ENCODE data around the gene SYNCRIP. TPM values are rescaled to one million over a fixed set of nuclear protein-coding genes. Genes with fewer than 3 reads are reported as not detected.
A peak's percentile ranks its signal among the peaks of the same experiment; 100 is the strongest.

SYNCRIP gene
- total and polyA plus RNA-seq, 2 of the 4 experiments (the other 2 are of a cell fraction): 50.1 to 59.3 TPM

GRCh38 chr6:85679445-85680123 lies 36.9 kb upstream of the SYNCRIP start (continued):
- no peak for TF ChIP-seq RAD21 (IDR thresholded peaks at IDR 0.05; ENCODE audit: low read length)
- TF ChIP-seq BHLHE40 (IDR thresholded peaks at IDR 0.05; ENCODE audit: low read depth, low read length): no peak

GRCh38 chr6:85678602-85679444 lies 36.1 kb upstream of the SYNCRIP start:
- H2AK5ac ChIP-seq (ENCODE audit: low read depth, low read length): peak overlapping the region; percentile 89
- dilution Hi-C loops (cut with HindIII; ENCODE audit: low sequenced_read_pairs, unreplicated experiment): no loop called here
- peak overlapping the region; percentile 85 for H3K27ac ChIP-seq (ENCODE audit: insufficient read depth, low read length)
- H3K23ac ChIP-seq (ENCODE audit: low read depth, low read length): peak overlapping the region; percentile 89
- peak overlapping the region; percentile 69 for H3K4me2 ChIP-seq (ENCODE audit: low read depth, low read length)
- peak overlapping the region; percentile 99 for H2AK9ac ChIP-seq (replicated peaks; ENCODE audit: low read depth, low read length, poor library complexity)
- peak overlapping the region; percentile 76 for H2BK120ac ChIP-seq (ENCODE audit: low read depth, low read length)
- peak overlapping the region; percentile 96 for H3K56ac ChIP-seq (ENCODE audit: extremely low read depth, insufficient read depth, low read length)
- intact Hi-C loops (cut with micrococcal nuclease): loop anchor here (1.0 to 10.0 kb wide), 8 partner anchors 18 to 1258 kb away; partner anchors contain the start of genes HTR1E, NT5E and SNX14
- H2AFZ ChIP-seq (replicated peaks; ENCODE audit: low read length, poor library complexity): peak overlapping the region; percentile 98
- WGBS, 2 experiments (ENCODE audit: extremely low coverage in 2 of 2, insufficient read length in 1 of 2): 0% methylated on average over 36 of the region's 82 CpGs; no CpG with 5 or more reads in 1 of the 2 experiments
- peaks cover 3% of the 10 kb centered on the region; the same call in 1 of the 2 replicates for H3K4me1 ChIP-seq (ENCODE audit: control insufficient read depth, insufficient read depth, low read length)
- H2BK20ac ChIP-seq (ENCODE audit: low read depth, low read length): no peak overlapping the region
- BruUV-seq (replicated peaks): no TSS peak
- H3K9me1 ChIP-seq (ENCODE audit: insufficient read depth, low read length): 0 out of 2 replicates have a peak, but pooled peaks cover 2% of the 10 kb centered on the region
- no peaks in the 10 kb centered on the region for H3K9me3 ChIP-seq (ENCODE audit: control insufficient read depth, insufficient read depth, low read length)
- peak overlapping the region; percentile 87 for H3K14ac ChIP-seq (replicated peaks; ENCODE audit: low read depth, low read length)
- peak overlapping the region; percentile 95 for H3K9ac ChIP-seq (ENCODE audit: low read depth, low read length)
- peaks cover 10 to 36% of the 10 kb centered on the region in 2 experiments; a peak in 3 of 4 replicates for H3K79me1 ChIP-seq (ENCODE audit: low read depth in 1 of 2, low read length in 2 of 2)
- ATAC-seq (ENCODE audit: low read depth) (peak; percentile 88), DNase-seq (peak; percentile 99)
- CTCF ChIA-PET: interaction anchor here (0.5 kb wide), 1 partner anchor 141 kb away, joined by 3 read pairs; no protein-coding TSS in a partner anchor
- peaks cover 41% of the 10 kb centered on the region for H4K20me1 ChIP-seq (ENCODE audit: insufficient read depth, low read length)
- peak overlapping the region; percentile 83 for H4K91ac ChIP-seq (ENCODE audit: insufficient read depth, low read depth, low read length)
- H2BK15ac ChIP-seq (ENCODE audit: low read depth, low read length): no peak overlapping the region
- peak overlapping the region; percentile 75 for H3K4me3 ChIP-seq (ENCODE audit: insufficient read depth, low read depth, low read length)
- POLR2A ChIA-PET (ENCODE audit: unreplicated experiment): interaction anchor here (0.5 to 2.4 kb wide), 13 partner anchors 9 to 136 kb away, joined by 3 to 21 read pairs (median 4); partner anchors contain the start of gene SYNCRIP
- peak overlapping the region; percentile 88 for H3K4ac ChIP-seq (ENCODE audit: low read depth, low read length)
- H2BK5ac ChIP-seq (ENCODE audit: low read depth, low read length, poor library complexity, severe bottlenecking): peak overlapping the region; percentile 77
- H3K18ac ChIP-seq (ENCODE audit: low read depth, low read length): peak overlapping the region; percentile 12
- H3K27me3 ChIP-seq (ENCODE audit: control insufficient read depth, insufficient read depth, low read length): no peaks in the 10 kb centered on the region
- H4K5ac ChIP-seq (ENCODE audit: low read depth, low read length): no peak overlapping the region
- H4K8ac ChIP-seq (ENCODE audit: low read depth in 2 of 2, low read length in 2 of 2): peak overlapping the region; percentile 63 to 84
- peaks cover 6% of the 10 kb centered on the region for H3K36me3 ChIP-seq (ENCODE audit: control insufficient read depth, insufficient read depth, low read length)
- in situ Hi-C loops (cut with MboI; ENCODE audit: low sequenced_read_pairs): loop anchor here (5.0 to 10.0 kb wide), 3 partner anchors 37 to 224 kb away; partner anchors contain the start of genes NT5E and SYNCRIP
- TF ChIP-seq RFX5 (IDR thresholded peaks at IDR 0.05; ENCODE audit: low read depth, low read length) (no peak), ELK1 (IDR thresholded peaks at IDR 0.05; ENCODE audit: borderline replicate concordance, low read depth, low read length) (no peak), BHLHE40 (IDR thresholded peaks at IDR 0.05; ENCODE audit: low read depth, low read length) (peak; percentile 98), RAD21 (IDR thresholded peaks at IDR 0.05; ENCODE audit: low read length) (peak; percentile 7; the same call in 1 of the 2 replicates), MAFK (IDR thresholded peaks at IDR 0.05; ENCODE audit: low read depth, low read length) (no peak), RCOR1 (IDR thresholded peaks at IDR 0.05; ENCODE audit: insufficient replicate concordance, low read length) (no peak), POLR2A (IDR thresholded peaks at IDR 0.05; ENCODE audit: low read depth, low read length) (peak; percentile 100), SMC3 (IDR thresholded peaks at IDR 0.05; ENCODE audit: low read depth, low read length) (peak; percentile 11; the same call in 1 of the 2 replicates), CHD1 (IDR thresholded peaks at IDR 0.05; ENCODE audit: low read depth, low read length) (peak; percentile 95; the same call in 1 of the 2 replicates), NFE2L2 (IDR thresholded peaks at IDR 0.05; ENCODE audit: low read depth, low read length) (peak; percentile 45; the same call in 1 of the 2 replicates), MAZ (IDR thresholded peaks at IDR 0.05; ENCODE audit: borderline replicate concordance, low read depth, low read length) (0 out of 2 replicates have a peak, but pooled peaks have one; percentile 41), FOS (IDR thresholded peaks at IDR 0.05; ENCODE audit: low read depth, low read length) (no peak)

All from IMR-90 (cell line).